Measurements from ENCODE around the gene GPR15. TPM values are rescaled to one million over a fixed set of nuclear protein-coding genes. Genes with fewer than 3 reads are reported as not detected.
A peak's percentile ranks its signal among the peaks of the same experiment; 100 is the strongest.

Gene GPR15
- total and polyA plus RNA-seq, 10 of the 15 experiments (the other 5 are each of a cell fraction or from before 2014, with no cell fraction given) = 70.7 to 150 (median 115) TPM

GRCh38 chr3:98557324-98558010 is 25.7 kb downstream of the GPR15 start (continued):
- TF ChIP-seq LARP7 (IDR thresholded peaks at IDR 0.05) (peak; percentile 47; the same call in 1 of the 2 replicates), CHD4 (IDR thresholded peaks at IDR 0.05) (no peak), NR2C1 (IDR thresholded peaks at IDR 0.05) (no peak), ZZZ3 (IDR thresholded peaks at IDR 0.05; ENCODE audit: control insufficient read depth, insufficient read length, low read depth) (no peak), TCF12 (IDR thresholded peaks at IDR 0.05; ENCODE audit: low read depth, low read length) (peak; percentile 56; the same call in 1 of the 2 replicates), BHLHE40 (IDR thresholded peaks at IDR 0.05; ENCODE audit: borderline replicate concordance in 1 of 2, low read depth in 2 of 2, low read length in 1 of 2) (peak; percentile 56 to 70; a peak in 3 of 4 replicates), PAX5 (IDR thresholded peaks at IDR 0.05; ENCODE audit: borderline replicate concordance, low read depth, low read length) (peak; percentile 33; the same call in 1 of the 2 replicates), CREB1 (IDR thresholded peaks at IDR 0.05; ENCODE audit: low read depth) (no peak), MEF2A (IDR thresholded peaks at IDR 0.05; ENCODE audit: insufficient read depth, low read depth, low read length) (0 out of 2 replicates have a peak, but pooled peaks have one; percentile 61), KLF5 (IDR thresholded peaks at IDR 0.05; ENCODE audit: partially characterized antibody) (no peak), IKZF1 (conservative IDR thresholded peaks at IDR 0.05) (peak; percentile 86), ATF7 (IDR thresholded peaks at IDR 0.05; ENCODE audit: low read depth) (peak; percentile 51), SMARCA5 (IDR thresholded peaks at IDR 0.05) (no peak), EED (IDR thresholded peaks at IDR 0.05; ENCODE audit: low read depth) (peak; percentile 92), PBX3 (IDR thresholded peaks at IDR 0.05; ENCODE audit: insufficient replicate concordance, low read depth, low read length) (peak; percentile 39), MLLT1 (IDR thresholded peaks at IDR 0.05) (peak; percentile 68), IKZF2 (IDR thresholded peaks at IDR 0.05) (peak; percentile 87 to 89), BMI1 (IDR thresholded peaks at IDR 0.05; ENCODE audit: borderline replicate concordance) (peak; percentile 34; the same call in 1 of the 2 replicates)
- TF ChIP-seq, protein P1, sequence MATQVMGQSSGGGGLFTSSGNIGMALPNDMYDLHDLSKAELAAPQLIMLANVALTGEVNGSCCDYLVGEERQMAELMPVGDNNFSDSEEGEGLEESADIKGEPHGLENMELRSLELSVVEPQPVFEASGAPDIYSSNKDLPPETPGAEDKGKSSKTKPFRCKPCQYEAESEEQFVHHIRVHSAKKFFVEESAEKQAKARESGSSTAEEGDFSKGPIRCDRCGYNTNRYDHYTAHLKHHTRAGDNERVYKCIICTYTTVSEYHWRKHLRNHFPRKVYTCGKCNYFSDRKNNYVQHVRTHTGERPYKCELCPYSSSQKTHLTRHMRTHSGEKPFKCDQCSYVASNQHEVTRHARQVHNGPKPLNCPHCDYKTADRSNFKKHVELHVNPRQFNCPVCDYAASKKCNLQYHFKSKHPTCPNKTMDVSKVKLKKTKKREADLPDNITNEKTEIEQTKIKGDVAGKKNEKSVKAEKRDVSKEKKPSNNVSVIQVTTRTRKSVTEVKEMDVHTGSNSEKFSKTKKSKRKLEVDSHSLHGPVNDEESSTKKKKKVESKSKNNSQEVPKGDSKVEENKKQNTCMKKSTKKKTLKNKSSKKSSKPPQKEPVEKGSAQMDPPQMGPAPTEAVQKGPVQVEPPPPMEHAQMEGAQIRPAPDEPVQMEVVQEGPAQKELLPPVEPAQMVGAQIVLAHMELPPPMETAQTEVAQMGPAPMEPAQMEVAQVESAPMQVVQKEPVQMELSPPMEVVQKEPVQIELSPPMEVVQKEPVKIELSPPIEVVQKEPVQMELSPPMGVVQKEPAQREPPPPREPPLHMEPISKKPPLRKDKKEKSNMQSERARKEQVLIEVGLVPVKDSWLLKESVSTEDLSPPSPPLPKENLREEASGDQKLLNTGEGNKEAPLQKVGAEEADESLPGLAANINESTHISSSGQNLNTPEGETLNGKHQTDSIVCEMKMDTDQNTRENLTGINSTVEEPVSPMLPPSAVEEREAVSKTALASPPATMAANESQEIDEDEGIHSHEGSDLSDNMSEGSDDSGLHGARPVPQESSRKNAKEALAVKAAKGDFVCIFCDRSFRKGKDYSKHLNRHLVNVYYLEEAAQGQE (IDR thresholded peaks at IDR 0.05; ENCODE audit: low read depth, low read length) = no peak
- TF ChIP-seq, protein P2, sequence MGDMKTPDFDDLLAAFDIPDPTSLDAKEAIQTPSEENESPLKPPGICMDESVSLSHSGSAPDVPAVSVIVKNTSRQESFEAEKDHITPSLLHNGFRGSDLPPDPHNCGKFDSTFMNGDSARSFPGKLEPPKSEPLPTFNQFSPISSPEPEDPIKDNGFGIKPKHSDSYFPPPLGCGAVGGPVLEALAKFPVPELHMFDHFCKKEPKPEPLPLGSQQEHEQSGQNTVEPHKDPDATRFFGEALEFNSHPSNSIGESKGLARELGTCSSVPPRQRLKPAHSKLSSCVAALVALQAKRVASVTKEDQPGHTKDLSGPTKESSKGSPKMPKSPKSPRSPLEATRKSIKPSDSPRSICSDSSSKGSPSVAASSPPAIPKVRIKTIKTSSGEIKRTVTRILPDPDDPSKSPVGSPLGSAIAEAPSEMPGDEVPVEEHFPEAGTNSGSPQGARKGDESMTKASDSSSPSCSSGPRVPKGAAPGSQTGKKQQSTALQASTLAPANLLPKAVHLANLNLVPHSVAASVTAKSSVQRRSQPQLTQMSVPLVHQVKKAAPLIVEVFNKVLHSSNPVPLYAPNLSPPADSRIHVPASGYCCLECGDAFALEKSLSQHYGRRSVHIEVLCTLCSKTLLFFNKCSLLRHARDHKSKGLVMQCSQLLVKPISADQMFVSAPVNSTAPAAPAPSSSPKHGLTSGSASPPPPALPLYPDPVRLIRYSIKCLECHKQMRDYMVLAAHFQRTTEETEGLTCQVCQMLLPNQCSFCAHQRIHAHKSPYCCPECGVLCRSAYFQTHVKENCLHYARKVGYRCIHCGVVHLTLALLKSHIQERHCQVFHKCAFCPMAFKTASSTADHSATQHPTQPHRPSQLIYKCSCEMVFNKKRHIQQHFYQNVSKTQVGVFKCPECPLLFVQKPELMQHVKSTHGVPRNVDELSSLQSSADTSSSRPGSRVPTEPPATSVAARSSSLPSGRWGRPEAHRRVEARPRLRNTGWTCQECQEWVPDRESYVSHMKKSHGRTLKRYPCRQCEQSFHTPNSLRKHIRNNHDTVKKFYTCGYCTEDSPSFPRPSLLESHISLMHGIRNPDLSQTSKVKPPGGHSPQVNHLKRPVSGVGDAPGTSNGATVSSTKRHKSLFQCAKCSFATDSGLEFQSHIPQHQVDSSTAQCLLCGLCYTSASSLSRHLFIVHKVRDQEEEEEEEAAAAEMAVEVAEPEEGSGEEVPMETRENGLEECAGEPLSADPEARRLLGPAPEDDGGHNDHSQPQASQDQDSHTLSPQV (IDR thresholded peaks at IDR 0.05) = 0 out of 2 replicates have a peak, but pooled peaks have one; percentile 39

All from GM12878 (cell line).